NCI-H2171 (cell line): ENCODE data around the gene MPZL3.
A peak's percentile ranks its signal among the peaks of the same experiment; 100 is the strongest.

Experiments
- DNase-seq: peaks from one replicate; lab custom pipeline; 2025; lab: John Stamatoyannopoulos, UW

The MPZL3 gene, protein sequence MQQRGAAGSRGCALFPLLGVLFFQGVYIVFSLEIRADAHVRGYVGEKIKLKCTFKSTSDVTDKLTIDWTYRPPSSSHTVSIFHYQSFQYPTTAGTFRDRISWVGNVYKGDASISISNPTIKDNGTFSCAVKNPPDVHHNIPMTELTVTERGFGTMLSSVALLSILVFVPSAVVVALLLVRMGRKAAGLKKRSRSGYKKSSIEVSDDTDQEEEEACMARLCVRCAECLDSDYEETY

DNA sequence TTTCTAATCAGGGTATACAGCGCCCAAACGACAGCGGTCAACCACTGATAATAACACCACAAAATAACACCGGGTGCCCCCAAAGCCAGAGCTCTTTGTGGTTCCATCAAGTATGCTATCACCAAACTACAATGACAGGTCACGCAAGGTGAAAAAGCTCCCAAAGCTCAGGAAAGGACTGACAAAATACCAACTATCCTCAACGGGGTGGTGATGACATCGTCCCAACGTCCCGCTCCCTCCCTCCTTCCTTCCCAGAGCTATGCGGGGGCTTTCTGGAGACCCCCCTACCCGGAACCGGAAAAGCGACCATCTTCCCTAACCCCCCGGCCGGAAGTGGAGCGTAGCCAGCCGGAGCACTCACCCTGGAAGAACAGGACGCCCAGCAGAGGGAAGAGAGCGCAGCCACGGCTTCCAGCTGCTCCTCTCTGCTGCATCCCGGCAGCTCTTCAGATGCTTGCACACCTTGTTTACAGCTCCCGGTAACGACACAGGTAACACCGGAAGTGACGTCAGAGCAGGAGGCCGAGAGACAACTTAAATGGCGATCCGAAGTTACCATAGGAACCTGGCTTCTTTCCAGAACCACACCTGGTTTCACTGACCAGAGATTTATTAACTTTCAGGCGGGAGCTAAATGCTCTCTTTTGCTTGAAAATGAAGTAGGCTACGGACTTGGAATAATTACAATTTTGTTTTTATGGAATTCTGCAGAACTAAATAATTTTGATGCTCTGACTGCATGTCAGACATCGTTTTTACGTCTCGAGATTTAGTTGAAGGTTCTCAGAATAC is at the start of gene MPZL3:
Gene MPZL3, minus strand, starts transcription at position 508 of the 795 bp plus-strand sequence. Its CDS starts 71 bp downstream, at position 437.
- peak; percentile 91 for DNase-seq

DNA sequence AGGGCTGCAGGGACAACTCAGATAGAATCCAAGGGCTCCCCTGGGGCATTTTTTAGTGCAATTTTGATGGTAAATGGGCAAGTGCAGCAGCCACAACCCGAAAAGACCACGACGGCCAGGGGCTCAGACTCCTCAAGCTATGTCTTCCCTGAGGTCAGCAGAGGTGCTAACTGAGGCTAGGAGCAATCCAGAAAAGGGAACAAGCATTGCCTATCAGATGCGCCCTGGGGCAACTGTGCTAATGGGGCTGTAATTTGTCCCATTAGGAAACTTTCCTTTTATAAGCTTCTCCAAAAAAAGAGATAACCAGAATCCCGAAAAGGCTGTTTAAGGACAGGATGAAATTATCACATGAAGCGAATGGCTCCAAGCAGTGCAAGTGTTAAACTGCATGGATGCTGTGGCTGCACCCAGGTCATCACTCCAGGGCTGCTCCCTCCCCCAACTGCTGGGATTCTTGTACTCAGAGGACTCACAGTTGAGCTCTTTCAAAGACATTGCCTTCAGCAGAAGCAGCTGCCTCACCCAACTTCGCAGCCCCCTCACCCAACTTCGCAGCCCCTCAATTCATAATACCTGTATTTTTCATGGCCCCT is 49.5 kb upstream of the MPZL3 start:
- no peak for DNase-seq

GRCh38 chr11:118295815-118296454 is 43.8 kb upstream of the MPZL3 start:
- no peak for DNase-seq

- no peak for DNase-seq
These were observed 43.0 kb upstream of the MPZL3 start for GRCh38 chr11:118295199-118295598.

DNA sequence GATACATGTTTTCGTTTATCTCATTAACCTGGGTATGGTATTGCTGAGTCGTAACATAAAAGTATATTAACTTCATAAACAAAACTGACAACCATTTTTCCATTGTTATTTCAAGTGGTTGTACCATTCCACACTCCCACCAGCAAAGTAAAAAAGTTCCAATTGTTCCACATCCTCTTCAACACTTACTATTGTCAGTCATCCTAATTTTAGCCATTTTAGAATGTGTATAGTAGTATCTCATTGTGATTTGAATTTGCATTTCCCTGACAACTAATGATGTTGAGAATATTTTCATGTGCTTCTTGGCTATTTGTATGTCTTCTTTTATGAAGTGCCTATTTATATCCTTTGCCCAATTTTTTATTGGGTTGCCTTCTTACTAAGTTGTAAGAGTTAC is 41.9 kb upstream of the MPZL3 start:
- no peak for DNase-seq

DNA sequence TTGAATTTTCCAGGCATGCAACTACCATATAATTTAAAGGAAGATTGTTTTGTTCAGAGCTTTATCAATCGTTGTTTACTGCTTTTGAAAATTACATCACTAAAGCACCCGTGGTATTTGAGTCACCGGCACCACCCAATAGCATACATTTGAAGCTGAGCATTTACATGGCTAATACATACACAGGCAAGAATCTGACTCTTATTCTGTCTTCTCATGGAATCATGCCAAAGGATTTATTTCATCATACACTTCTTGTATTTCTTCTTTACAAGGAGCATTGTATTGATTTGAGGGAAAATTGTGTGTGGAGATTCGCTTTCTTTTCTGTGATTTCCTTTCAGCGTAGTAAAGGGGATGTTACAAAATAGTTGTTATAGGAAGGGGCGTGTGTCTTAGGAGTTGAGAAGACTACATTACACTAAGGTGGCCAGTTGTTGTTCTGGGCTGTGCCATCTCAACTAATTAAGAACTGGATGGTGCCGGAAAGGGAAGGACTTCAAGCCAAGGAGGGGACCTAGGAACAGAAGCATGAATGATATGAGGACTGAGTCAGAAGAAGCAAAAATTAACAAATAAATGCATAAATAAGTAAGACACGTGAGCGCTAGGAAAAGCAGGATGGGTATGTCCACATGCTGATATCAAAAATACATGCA is 39.4 kb upstream of the MPZL3 start:
- DNase-seq, result no peak

GRCh38 chr11:118290923-118291322 is 38.8 kb upstream of the MPZL3 start:
- no peak for DNase-seq

DNA sequence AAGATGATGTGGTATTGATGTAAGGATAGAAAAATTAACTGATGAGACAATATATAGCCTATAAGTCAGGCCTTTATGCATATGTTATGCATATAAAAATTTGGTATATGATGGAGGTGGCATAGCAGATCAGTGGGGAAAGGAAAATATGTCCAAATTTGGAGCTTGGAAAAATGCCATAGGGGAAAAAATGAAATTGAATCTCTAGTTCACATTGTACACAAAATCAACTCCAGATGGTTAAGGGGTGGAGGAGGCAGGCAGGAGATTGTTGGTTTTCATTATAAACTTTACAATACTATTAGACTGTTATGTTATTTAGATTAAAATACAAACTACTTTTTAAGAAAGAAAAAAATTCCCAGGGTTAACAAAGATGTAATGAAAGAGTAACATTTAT is 37.2 kb upstream of the MPZL3 start:
- peak; percentile 23 for DNase-seq

GRCh38 chr11:118287006-118287405 is 34.8 kb upstream of the MPZL3 start:
- DNase-seq, result no peak

DNA sequence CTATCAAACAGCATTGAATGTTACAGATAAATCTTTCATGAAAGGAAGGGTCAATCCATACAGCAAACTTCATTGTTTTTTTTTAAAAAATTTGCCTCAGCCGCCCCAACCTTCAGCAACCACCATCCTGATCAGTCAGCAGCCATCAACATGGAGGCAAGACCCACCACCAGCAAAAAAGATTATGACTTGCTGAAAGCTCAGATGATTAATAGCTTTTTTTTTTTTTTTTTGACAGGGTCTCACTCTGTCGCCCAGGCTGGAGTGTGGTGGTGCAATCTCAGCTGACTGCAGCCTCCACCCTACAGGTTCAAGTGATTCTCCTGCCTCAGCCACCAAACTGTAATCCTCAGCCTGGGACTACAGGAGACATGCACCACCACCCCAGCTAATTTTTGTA is 34.4 kb upstream of the MPZL3 start:
- DNase-seq, result no peak

DNA sequence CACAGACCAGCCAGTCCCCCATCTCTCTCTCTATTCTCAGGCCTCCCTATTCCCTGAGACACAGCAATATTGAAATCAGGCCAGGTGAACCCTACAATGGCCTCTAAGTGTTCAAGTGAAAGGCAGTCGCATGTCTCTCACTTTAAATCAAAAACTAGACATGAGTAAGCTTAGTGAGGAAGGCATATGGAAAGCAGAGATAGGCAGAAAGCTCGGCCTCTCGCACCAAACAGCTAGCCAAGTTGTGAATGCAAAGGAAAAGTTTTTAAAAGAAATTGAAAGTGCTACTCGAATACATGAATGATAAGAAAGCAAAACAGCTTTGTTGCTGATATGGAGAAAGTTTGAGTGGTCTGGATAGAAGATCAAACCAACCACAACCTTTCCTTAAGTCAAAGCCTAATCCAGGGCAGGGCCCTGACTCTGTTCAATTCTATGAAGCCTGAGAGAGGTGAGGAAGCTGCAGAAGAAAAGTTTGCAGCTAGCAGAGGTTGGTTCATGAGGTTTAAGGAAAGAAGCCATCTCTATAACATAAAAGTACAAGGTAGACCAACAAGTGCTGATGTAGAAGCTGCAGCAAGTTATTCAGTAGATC is 31.7 kb upstream of the MPZL3 start:
- no peak for DNase-seq

DNA sequence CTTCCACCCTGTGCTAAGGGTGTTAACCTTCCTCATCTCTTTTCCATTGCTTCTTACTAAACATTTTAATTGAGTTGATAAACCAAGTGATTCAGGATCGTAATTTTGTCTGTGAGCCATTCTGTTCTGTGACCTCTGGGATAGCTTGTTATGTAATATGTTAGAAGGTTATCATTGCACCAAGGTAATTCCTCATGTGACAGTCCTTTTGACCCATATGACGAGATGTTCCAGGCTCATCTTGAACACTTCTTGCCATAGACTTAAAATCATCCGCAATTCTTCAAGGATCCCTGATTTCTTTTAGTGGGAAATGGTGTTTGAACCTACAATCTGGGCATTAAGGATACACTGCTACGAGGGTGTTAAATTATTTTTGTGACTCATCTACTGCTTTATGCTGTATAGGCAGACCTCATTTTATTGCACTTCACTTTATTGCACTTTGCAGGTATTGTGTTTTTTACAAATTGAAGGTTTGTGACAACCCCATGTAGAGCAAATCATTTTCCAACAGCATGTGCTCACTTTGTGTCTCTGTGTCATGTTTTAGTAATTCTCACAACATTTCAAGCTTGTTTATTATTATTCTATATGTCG is 31.0 kb upstream of the MPZL3 start:
- no peak for DNase-seq

DNA sequence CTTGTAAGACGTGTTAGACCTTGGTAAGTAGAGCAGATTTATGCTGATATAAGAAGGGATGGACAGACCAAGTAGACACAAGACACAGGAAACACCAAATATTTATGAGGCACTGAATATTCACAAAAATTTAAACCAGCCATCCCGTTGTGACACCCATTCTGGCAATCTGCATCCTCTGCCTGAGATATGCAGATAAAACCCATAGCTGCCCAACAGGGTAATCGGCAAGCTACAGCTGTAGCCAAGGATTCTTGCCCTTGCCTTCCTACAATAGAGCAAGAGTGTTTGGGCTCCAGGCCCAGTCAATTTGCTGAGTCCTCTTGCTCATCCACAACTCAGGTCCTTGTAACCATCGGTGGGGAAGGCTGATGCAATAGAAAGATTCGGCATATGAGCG is 30.4 kb upstream of the MPZL3 start:
- DNase-seq, result no peak

- DNase-seq, result no peak
These were observed 29.1 kb upstream of the MPZL3 start for GRCh38 chr11:118281284-118281683.

- DNase-seq, result no peak
These were observed 25.1 kb upstream of the MPZL3 start for GRCh38 chr11:118277312-118277711.

DNA sequence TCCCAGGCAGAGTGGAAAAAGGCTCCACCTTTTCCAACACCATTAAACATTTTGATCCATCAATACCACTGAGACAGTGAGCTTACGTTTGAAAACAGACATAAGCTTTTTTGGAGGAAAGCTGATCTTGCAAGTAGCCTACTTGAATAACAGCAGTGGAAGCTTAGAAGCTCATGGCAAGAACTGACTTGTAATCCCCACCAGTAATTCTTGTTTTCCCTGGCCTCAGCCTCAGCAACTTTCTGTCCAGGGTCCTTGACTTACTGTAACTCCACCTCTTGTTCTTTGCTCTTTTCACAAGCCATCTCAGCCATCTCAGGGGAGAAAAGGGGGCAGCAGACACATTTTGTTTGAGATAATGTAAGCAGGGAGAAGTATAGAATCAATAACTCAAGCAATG is 24.3 kb upstream of the MPZL3 start:
- no peak for DNase-seq

DNA sequence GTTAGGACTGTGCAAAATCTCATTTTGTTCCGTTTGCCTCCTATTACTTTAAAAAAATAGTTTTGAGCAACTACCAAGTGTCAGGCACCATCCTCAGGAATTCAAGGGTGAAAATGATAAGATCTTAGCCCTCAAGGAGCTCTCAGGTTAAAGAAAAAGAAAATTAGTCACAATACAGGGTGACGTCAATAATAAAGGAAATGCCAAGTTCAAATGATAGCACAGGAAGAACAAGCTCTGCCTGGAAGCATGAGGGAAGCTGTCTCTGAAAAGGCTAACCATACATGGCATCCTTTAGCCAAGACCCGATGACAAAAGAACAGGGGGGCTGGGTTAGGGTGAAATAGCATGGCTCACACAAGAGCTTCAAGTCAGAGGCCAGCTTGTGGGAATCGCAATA is 23.0 kb upstream of the MPZL3 start:
- DNase-seq, result no peak

- DNase-seq, result no peak
These were observed 22.0 kb upstream of the MPZL3 start for GRCh38 chr11:118274186-118274585.

GRCh38 chr11:118272001-118272400 is 19.8 kb upstream of the MPZL3 start:
- DNase-seq, result no peak

DNA sequence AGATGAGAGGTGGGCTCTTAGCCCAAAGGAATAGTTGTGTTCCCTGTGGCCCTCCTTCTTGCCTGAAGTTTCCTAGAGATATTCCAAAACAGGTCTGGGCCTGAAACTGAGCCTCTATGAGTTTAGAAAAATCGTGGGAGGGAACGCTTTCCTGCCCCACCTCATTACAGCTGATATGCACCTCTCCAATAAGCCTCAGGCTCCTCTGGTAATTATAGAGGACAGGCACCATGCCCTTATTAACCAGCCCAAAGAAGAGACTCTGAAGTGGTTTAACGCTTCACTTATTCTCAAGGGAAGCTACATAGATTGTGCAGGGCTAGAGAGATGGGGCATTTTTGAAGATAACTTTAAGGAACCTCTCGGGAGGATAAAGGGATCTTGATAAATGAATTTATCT is 15.3 kb upstream of the MPZL3 start:
- DNase-seq, result no peak

GRCh38 chr11:118265954-118266353 is 13.8 kb upstream of the MPZL3 start:
- DNase-seq, result no peak
